NCI-H2107 treated with DMSO at 0.1 percent for 48 hours (cell line): ENCODE data around the gene LRRC28.
A peak's percentile ranks its signal among the peaks of the same experiment; 100 is the strongest.
"Not testable (repeated sequence)": the region's sequence is repeated elsewhere in the genome, so short reads cannot be mapped to it uniquely, and the experiment has no call there.

Source experiments
- DNase-seq: peaks from one replicate; lab custom pipeline; 2025; ENCODE audit not compliant: unreplicated experiment; lab: John Stamatoyannopoulos, UW

Gene LRRC28

GRCh38 chr15:99250857-99251841 lies at the start of gene LRRC28:
Gene LRRC28, plus strand, starts transcription at chr15:99251481. Its CDS starts 4,477 bp downstream, at chr15:99255958.
- DNase-seq: peak; percentile 91

GRCh38 chr15:99202176-99202552 lies 49.1 kb upstream of the LRRC28 start:
- DNase-seq: no peak

GRCh38 chr15:99207672-99208071 lies 43.6 kb upstream of the LRRC28 start:
- no peak for DNase-seq

DNA sequence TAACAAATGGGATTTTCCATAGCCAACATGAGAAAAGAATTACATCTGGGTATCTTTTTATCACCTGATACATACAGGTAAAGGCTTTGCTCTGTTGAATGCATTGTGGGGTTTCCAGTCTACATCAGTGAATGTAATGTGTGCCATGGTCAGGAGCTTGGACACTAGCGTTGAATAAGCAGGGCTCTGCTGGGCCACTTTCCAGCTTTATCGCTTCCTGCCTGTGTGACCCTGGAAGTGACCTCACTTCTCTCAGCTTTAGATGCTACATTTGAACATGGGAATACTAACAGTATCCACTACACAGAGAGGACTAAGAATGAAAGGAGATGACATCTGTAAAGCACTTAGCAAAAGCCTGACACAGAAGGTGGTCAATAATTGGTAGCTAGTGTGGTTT lies 42.0 kb upstream of the LRRC28 start:
- no peak for DNase-seq

DNA sequence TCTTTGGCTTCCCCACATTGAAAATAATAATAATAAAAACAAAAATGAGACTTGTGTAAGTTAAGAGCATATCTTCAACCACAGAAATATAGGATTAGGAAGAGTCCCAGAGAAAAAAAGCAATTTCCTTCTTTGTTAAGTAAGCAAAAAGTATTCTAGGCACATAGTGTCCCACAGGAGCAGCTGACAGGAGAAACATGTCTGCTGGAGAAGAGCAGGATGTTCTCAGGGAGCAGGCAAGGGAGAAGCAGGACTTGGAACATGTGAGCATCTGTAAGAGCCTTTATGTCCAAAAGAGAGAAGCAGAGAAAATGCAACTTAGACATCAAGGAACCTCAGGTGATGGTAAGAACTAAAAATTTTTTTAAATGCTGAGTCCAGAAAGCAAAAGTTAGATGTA lies 40.9 kb upstream of the LRRC28 start:
- DNase-seq: no peak

DNA sequence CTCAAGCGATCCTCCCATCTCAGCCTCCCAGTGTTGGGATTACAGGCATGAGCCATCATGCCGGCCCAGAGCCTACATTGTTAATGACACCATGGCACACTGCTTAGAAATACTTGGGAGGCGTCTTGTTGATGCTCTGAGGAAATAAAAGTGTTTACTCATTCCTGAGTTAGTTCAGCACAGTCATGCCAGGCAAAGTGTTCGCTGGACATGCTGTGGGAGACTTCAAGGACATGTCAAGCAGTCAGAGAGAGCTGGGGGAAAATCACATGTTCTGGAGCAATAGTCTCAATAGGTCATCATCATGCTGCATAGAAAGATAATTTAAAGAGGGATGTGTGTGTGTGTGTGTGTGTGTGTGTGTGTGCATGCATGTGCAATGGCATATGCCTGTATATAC lies 39.4 kb upstream of the LRRC28 start:
- DNase-seq: no peak

- DNase-seq: no peak
Observed at GRCh38 chr15:99212406-99212805, 38.9 kb upstream of the LRRC28 start.

- peak; percentile 1 for DNase-seq
Observed at GRCh38 chr15:99213187-99213811, 38.0 kb upstream of the LRRC28 start.

GRCh38 chr15:99224372-99225214 lies 26.7 kb upstream of the LRRC28 start:
- no peak for DNase-seq

DNA sequence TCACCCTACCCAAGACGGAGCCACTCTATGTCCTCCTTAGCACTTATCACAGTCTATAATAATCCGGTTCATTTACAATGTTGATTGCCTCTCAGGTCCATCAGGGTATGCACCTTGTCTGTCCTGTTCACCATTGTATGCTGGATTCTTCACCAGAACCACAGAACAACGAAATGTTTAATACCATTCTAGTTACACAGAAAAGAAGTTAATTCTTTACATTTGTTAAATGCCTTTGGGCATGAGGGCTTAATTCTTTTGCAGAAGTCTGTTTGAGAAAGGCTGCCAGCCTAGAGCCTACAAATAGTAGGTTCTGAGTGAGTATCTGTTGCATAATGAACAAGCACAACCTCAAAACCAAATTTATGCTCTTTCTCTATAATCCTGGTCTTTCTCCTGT lies 24.5 kb upstream of the LRRC28 start:
- no peak for DNase-seq

GRCh38 chr15:99228120-99228770 lies 23.0 kb upstream of the LRRC28 start:
- DNase-seq: no peak

DNA sequence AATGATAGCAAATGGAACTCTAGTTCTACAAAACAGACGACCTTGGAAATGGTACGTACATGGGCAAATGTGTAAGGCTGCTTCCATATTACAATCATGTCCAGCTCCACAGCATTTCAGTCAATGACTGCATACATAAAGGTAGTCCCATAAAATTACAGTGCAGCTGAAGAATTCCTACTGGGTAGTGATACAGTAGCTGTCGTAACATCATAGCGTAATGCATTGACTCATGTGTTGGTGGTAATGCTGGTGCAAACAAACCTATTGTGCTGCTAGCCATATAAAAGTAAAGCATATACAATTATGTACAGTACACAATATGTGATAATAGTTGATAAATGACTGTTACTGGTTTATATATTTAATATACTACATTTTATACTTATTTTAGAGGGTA lies 20.4 kb upstream of the LRRC28 start:
- no peak for DNase-seq

DNA sequence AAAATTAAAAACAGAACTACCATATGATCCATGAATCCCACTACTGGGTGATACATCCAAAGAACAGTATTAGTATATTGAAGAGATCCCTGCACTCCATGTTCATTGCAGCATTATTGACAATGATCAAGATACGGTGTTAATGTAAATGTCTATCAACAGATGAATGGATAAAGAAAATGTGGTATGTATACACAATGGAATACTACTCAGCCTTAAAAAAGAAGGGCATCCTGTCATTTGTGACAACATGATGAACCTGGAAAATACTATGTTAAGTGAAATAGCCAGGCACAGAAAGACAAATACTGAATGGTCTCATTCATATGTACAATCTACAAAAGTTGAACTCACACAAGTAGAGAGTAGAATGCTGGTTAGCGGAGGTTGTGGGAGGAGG lies 18.5 kb upstream of the LRRC28 start:
- no peak for DNase-seq

- not testable (repeated sequence) for DNase-seq
Observed at GRCh38 chr15:99234160-99234559, 17.1 kb upstream of the LRRC28 start.

- DNase-seq: no peak
Observed at GRCh38 chr15:99238849-99239248, 12.4 kb upstream of the LRRC28 start.

DNA sequence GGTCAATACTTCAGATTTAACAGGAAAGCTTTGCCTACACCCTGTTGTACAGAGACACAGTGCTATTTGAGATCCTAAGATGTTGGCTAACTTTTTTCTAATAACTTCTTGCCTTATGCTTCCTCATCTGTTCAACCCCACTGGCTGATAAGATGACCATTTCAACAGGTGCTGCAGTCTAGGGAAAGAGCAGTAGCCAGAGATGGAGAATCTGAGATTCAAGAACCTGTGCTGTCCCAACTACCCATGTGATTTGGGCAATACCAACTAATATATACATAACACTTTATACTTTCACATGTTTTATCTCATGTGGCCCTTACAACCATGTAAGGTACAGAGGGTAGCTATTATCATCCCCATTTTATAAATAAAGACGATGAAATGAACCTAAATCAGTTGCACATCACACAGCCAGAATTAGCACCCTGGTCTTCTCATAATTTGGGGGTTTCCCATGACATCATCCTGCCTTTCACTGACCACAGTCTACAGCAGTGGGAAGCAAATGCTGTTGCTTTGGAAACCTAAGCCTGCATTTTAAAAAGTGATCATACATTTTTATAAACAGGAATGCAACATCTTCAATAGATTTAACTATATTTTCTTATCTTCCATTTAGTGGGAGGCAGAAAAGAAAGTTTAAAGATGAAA lies 11.6 kb upstream of the LRRC28 start:
- no peak for DNase-seq

- no peak for DNase-seq
Observed at GRCh38 chr15:99241752-99242151, 9.5 kb upstream of the LRRC28 start.

GRCh38 chr15:99244306-99244705 lies 7.0 kb upstream of the LRRC28 start:
- no peak for DNase-seq

- DNase-seq: no peak
Observed at GRCh38 chr15:99247062-99247461, 4.2 kb upstream of the LRRC28 start.

GRCh38 chr15:99248000-99248715 lies 3.1 kb upstream of the LRRC28 start:
- DNase-seq: no peak
